ENCODE measurements around the gene SLC35F1.

The SLC35F1 gene

DNA sequence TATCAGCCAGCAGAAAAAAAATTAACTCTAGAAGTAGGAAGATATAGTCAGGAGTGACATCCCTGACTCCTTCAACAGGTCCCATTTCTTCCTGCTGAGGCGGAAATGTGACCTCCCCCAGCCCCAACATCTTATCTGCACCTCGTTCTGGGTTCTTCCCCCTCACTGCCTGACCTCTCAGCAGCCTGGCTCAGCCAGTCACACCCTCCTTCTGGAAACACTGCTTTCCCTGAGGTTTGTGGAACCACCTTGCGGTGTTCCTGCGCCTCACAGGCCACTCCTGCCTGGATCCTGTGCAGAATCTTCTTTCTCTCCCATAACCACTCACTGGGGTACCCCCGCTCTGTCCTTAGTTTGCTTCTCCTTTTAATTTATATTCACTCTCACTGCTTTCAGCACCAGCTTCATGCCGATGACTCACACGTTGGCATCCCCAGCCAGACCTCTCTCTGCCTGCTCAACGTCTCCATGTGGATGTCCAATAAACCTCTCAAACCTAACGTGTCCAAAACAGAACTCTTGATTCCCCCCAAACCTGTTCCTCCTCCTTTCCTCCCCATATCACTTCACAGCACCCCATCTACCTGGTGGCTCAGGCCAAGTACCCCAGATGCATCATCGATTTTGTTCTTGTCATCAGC, 418.3 kb downstream of the SLC35F1 start:
- H3K4me3 ChIP-seq (ENCODE audit: control insufficient read depth, low read depth, low read length) = no peak overlapping the region
- TF ChIP-seq, protein P1, sequence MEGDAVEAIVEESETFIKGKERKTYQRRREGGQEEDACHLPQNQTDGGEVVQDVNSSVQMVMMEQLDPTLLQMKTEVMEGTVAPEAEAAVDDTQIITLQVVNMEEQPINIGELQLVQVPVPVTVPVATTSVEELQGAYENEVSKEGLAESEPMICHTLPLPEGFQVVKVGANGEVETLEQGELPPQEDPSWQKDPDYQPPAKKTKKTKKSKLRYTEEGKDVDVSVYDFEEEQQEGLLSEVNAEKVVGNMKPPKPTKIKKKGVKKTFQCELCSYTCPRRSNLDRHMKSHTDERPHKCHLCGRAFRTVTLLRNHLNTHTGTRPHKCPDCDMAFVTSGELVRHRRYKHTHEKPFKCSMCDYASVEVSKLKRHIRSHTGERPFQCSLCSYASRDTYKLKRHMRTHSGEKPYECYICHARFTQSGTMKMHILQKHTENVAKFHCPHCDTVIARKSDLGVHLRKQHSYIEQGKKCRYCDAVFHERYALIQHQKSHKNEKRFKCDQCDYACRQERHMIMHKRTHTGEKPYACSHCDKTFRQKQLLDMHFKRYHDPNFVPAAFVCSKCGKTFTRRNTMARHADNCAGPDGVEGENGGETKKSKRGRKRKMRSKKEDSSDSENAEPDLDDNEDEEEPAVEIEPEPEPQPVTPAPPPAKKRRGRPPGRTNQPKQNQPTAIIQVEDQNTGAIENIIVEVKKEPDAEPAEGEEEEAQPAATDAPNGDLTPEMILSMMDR (conservative IDR thresholded peaks at IDR 0.05; ENCODE audit: control insufficient read depth, insufficient read depth, low read depth, low read length) = no peak
- DNase-seq (ENCODE audit: low read depth) = peak; percentile 24

DNA sequence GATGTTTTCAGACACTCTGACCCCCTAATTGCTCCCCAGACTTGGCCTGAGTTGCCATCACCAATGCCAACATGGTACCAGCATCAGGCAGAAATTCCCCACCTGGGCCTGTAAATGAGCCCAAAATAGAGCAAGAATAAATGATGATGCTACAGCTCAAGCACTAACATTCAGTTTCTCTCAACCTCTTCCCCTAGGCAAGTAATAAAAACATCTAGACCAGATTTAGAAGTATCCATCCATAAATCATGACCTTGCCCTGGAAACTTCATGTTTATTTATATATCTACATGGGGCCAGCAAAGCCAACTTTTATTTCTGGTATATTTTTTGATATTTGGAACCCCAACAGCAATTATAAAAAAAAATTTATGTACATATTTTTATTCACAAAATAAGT, 419.6 kb downstream of the SLC35F1 start:
- no peak overlapping the region for H3K4me3 ChIP-seq (ENCODE audit: control insufficient read depth, low read depth, low read length)
- TF ChIP-seq, protein P1 (conservative IDR thresholded peaks at IDR 0.05; ENCODE audit: control insufficient read depth, insufficient read depth, low read depth, low read length) = no peak
- DNase-seq (ENCODE audit: low read depth) = no peak

- H3K4me3 ChIP-seq (ENCODE audit: control insufficient read depth, low read depth, low read length) = no peak overlapping the region
- TF ChIP-seq, protein P1 (conservative IDR thresholded peaks at IDR 0.05; ENCODE audit: control insufficient read depth, insufficient read depth, low read depth, low read length) = no peak
- DNase-seq (ENCODE audit: low read depth) = no peak
Observed at GRCh38 chr6:118327237-118327636, 420.2 kb downstream of the SLC35F1 start.

DNA sequence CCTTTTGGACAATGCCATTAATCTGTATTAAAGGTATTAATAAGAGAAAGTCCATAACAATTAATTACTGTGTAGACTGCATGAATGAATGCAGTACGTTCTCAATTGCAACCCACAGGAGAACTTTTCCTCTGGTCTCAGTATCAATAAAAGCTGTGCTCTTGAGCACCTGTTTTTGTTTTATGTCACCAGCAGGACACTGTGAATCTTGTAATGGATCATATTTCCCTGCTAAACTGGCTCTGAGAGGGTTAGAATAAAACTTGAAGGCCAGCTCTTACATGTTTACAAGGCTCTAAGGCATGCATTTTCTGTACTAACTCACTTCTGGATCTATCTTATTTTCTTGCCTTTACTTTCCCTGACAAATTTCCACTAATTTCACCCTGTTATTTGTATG, 426.7 kb downstream of the SLC35F1 start:
- TF ChIP-seq, protein P1 (conservative IDR thresholded peaks at IDR 0.05; ENCODE audit: control insufficient read depth, insufficient read depth, low read depth, low read length) = no peak
- no peak overlapping the region for H3K4me3 ChIP-seq (ENCODE audit: control insufficient read depth, low read depth, low read length)
- DNase-seq (ENCODE audit: low read depth) = no peak

GRCh38 chr6:118334634-118335033, 427.6 kb downstream of the SLC35F1 start:
- DNase-seq (ENCODE audit: low read depth) = no peak
- TF ChIP-seq, protein P1 (conservative IDR thresholded peaks at IDR 0.05; ENCODE audit: control insufficient read depth, insufficient read depth, low read depth, low read length) = no peak
- H3K4me3 ChIP-seq (ENCODE audit: control insufficient read depth, low read depth, low read length) = no peak overlapping the region

DNA sequence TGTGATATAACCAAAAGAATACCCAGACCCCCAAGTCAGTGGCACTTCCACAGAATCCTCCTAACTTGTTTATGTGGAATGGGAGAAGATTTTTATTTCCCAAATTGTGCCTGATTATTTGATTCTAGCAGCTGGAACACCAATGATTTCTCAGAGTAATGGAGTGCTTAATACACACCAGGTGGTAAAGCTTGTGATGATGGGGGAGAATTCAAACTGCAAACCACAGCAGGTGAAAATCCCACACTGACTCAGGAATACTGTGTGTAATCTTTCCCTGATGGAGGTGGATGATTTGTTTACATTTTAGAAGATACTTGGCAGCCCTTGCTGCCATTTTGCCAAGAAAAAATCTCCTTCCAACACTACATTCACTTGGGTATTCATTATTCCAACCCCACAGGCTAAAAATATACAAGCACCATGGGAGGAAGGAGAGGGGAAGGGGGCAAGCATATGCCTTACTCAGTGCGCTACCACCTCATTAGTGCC, 428.3 kb downstream of the SLC35F1 start:
- DNase-seq (ENCODE audit: low read depth) = no peak
- no peak overlapping the region for H3K4me3 ChIP-seq (ENCODE audit: control insufficient read depth, low read depth, low read length)
- TF ChIP-seq, protein P1 (conservative IDR thresholded peaks at IDR 0.05; ENCODE audit: control insufficient read depth, insufficient read depth, low read depth, low read length) = no peak

Measured in fibroblast of mammary gland (primary cell).